ENCODE data around the gene H3-3A.

DNA sequence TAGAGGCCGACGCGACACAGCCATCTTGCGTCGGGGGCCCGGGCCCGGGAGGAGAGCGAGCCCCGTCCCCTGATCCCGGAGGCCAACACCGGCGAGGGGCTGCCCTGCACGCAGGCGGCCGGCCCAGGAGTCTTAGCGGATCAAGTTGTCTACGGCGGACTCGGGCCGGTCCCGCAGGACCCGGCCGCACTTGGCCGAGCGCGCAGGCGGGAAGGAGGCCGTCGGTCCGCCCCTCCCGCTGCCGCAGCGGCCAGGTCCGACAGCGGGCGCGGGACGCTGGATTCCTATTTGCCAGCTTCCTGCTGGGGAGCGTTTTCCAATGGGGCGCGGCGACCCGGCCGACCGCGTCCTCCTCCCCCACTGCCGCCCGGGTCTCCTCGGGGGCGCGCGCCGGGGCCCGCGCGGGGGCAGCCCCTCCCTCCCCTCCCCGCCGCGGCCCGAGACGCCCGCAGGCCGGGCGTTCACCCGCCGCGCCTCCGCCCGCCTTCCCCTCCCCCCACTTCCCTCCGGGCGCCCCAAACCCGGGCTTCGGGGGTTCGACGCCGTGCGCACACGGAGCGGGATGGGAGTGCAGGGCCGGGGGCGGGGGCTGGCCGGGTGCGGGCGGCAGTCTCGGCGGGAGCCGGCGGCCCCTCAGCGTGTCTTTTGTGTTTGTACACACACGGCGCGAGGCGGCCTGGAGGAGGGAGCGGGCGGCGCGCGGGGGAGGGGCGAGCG is 517 bp upstream of the H3-3A start:
- TF ChIP-seq, protein P1, sequence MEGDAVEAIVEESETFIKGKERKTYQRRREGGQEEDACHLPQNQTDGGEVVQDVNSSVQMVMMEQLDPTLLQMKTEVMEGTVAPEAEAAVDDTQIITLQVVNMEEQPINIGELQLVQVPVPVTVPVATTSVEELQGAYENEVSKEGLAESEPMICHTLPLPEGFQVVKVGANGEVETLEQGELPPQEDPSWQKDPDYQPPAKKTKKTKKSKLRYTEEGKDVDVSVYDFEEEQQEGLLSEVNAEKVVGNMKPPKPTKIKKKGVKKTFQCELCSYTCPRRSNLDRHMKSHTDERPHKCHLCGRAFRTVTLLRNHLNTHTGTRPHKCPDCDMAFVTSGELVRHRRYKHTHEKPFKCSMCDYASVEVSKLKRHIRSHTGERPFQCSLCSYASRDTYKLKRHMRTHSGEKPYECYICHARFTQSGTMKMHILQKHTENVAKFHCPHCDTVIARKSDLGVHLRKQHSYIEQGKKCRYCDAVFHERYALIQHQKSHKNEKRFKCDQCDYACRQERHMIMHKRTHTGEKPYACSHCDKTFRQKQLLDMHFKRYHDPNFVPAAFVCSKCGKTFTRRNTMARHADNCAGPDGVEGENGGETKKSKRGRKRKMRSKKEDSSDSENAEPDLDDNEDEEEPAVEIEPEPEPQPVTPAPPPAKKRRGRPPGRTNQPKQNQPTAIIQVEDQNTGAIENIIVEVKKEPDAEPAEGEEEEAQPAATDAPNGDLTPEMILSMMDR (IDR thresholded peaks at IDR 0.05; ENCODE audit: low read depth, low read length, missing input control) = no peak
- TF ChIP-seq FOXA2 (IDR thresholded peaks at IDR 0.05) (no peak), GABPA (IDR thresholded peaks at IDR 0.05 in 1 of 2, conservative IDR thresholded peaks at IDR 0.05 in 1 of 2) (no peak), SP1 (IDR thresholded peaks at IDR 0.05) (no peak), RAD21 (IDR thresholded peaks at IDR 0.05) (no peak), EGR1 (IDR thresholded peaks at IDR 0.05; ENCODE audit: low read depth in 2 of 2) (no peak), RXRA (IDR thresholded peaks at IDR 0.05) (no peak), YY1 (IDR thresholded peaks at IDR 0.05) (no peak)
- TF ChIP-seq, protein P2, sequence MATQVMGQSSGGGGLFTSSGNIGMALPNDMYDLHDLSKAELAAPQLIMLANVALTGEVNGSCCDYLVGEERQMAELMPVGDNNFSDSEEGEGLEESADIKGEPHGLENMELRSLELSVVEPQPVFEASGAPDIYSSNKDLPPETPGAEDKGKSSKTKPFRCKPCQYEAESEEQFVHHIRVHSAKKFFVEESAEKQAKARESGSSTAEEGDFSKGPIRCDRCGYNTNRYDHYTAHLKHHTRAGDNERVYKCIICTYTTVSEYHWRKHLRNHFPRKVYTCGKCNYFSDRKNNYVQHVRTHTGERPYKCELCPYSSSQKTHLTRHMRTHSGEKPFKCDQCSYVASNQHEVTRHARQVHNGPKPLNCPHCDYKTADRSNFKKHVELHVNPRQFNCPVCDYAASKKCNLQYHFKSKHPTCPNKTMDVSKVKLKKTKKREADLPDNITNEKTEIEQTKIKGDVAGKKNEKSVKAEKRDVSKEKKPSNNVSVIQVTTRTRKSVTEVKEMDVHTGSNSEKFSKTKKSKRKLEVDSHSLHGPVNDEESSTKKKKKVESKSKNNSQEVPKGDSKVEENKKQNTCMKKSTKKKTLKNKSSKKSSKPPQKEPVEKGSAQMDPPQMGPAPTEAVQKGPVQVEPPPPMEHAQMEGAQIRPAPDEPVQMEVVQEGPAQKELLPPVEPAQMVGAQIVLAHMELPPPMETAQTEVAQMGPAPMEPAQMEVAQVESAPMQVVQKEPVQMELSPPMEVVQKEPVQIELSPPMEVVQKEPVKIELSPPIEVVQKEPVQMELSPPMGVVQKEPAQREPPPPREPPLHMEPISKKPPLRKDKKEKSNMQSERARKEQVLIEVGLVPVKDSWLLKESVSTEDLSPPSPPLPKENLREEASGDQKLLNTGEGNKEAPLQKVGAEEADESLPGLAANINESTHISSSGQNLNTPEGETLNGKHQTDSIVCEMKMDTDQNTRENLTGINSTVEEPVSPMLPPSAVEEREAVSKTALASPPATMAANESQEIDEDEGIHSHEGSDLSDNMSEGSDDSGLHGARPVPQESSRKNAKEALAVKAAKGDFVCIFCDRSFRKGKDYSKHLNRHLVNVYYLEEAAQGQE (IDR thresholded peaks at IDR 0.05) = no peak

Data from liver (tissue), 3 donors.